Subcutaneous preadipocyte (primary cell): ENCODE results near the gene NGB. TPM values are rescaled to one million over a fixed set of nuclear protein-coding genes. Genes with fewer than 3 reads are reported as not detected.

Experiments used
- small RNA-seq: library from RNA; depleted of rRNA; stranded (forward); fragments of <200 nt; gene quantifications from one replicate; pipeline ENCODE3, GENCODE V24; 2012
- total RNA-seq: library from RNA; depleted of rRNA; stranded (reverse); fragments of >200 nt; gene quantifications from 2 replicates; pipeline ENCODE4 v1.2.3, GENCODE V29; 2012

The NGB gene
- not detected in 2 replicates for total RNA-seq

GRCh38 chr14:77271113-77271710, at the start of gene NGB:
Gene NGB, minus strand, starts transcription at chr14:77271206. Its CDS starts 269 bp downstream, at chr14:77270937.

GRCh38 chr14:77320238-77320935, 49.4 kb upstream of the NGB start, which contains the start of gene POMT2:
Gene POMT2, minus strand, starts transcription at chr14:77320883. Its CDS starts 202 bp downstream, at chr14:77320681.

Small RNA genes lying within 50 kb of the gene (small RNA-seq; reads per million reads assigned to genes)
- not detected for gene MIR1260A

Other genes with a start within 250 kb of the NGB start
- gene IRF2BPL, start 242.5 kb downstream of the NGB start, total RNA-seq: 16.2 and 18.2 TPM in 2 replicates
- gene CIPC, start 172.9 kb downstream of the NGB start, total RNA-seq: 11.0 and 14.1 TPM in 2 replicates
- not detected in 2 replicates for gene ZDHHC22, start 129.4 kb downstream of the NGB start, total RNA-seq
- gene TMEM63C, start 89.4 kb downstream of the NGB start, total RNA-seq: not detected in 2 replicates
- 13.2 and 17.6 TPM in 2 replicates for gene POMT2, start 49.7 kb upstream of the NGB start, total RNA-seq
- 32.1 and 45.6 TPM in 2 replicates for gene GSTZ1, start 49.8 kb upstream of the NGB start, total RNA-seq
- gene TMED8, start 105.9 kb upstream of the NGB start, total RNA-seq: 9.2 and 13.7 TPM in 2 replicates
- 2.2 and 5.1 TPM in 2 replicates for gene SAMD15, start 106.2 kb upstream of the NGB start, total RNA-seq
- gene NOXRED1, start 152.3 kb upstream of the NGB start, total RNA-seq: 0.20 and 0.37 TPM in 2 replicates
- 26.5 and 30.5 TPM in 2 replicates for gene VIPAS39, start 186.4 kb upstream of the NGB start, total RNA-seq
- 80.3 and 81.9 TPM in 2 replicates for gene AHSA1, start 186.9 kb upstream of the NGB start, total RNA-seq
- gene ISM2, start 227.6 kb upstream of the NGB start, total RNA-seq: not detected in 2 replicates